ENCODE results near the gene IRGQ.

IRGQ gene

DNA sequence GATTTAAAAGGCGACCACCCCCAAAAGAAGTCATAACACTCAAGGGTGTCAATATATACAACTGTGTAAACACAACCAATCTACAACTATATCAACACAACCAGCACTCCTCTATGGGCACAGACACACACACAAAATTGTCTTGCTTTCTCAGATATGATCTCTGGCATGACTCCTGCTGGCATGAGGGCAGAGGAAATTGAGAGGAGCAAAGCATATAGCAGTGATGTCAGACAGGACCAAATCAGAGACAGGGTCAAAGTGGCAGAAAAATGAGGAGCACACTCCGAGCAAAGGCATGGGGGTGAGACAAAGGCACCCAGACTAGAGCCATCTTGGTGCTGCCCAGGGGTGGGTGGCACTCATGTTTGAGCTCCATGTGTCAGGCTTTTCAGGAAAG lies 9.6 kb downstream of the IRGQ start:
- Histone ChIP-seq H3K27ac (ENCODE audit: insufficient read depth in 1 of 2, low read depth in 1 of 2, low read length in 2 of 2, poor library complexity in 1 of 2, severe bottlenecking in 2 of 2) (no peak overlapping the region), H3K27me3 (replicated peaks in 2 of 5; ENCODE audit: control insufficient read depth in 4 of 5, insufficient read depth in 5 of 5, low read length in 4 of 5) (no peaks in the 10 kb centered on the region), H3K36me3 (ENCODE audit: control insufficient read depth in 4 of 4, insufficient read depth in 4 of 4, low read length in 3 of 4) (peaks cover 0 to 9% (median 3%) of the 10 kb centered on the region in 4 experiments), H3K4me3 (ENCODE audit: control insufficient read depth in 1 of 7, extremely low read depth in 1 of 7, insufficient read depth in 4 of 7, low read depth in 2 of 7, low read length in 6 of 7) (no peak overlapping the region), H3K9me3 (ENCODE audit: control extremely low read depth in 1 of 5, control insufficient read depth in 4 of 5, insufficient read depth in 2 of 5, low read depth in 1 of 5, low read length in 4 of 5) (no peaks in the 10 kb centered on the region), H3K4me1 (ENCODE audit: control extremely low read depth in 1 of 4, control insufficient read depth in 4 of 4, insufficient read depth in 4 of 4, low read length in 3 of 4) (peaks cover 0 to 19% (median 12%) of the 10 kb centered on the region in 4 experiments)
- DNase-seq, result no peak
- CTCF ChIA-PET, result interaction anchor here (14.7 kb wide), 1 partner anchor 28 kb away, joined by 247 read pairs; no protein-coding TSS in a partner anchor
- POLR2A ChIA-PET, result interaction anchor here (0.5 kb wide), 1 partner anchor 1280 kb away, joined by 3 read pairs; no protein-coding TSS in a partner anchor
- 96% methylated on average over 2 of the region's 2 CpGs for WGBS (ENCODE audit: insufficient coverage)

DNA sequence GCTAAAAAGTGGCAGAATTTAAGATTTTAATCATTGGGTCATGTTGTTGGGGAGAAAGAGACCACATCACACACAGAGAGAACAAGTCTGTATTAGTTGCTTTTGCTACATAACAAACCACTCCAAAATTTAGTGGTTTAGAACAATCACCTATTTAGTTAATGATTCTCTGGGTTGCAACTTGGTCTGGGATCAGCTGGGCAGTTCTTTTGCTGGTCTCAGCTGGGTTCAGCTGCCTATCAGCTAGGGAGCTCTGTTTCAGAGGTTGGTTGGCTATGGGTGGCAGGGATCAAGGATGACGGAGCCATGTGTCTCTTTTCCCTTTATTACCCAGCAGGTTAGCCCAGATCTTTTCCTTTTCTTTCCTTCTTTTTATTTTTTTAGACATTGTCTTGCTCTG lies 11.4 kb downstream of the IRGQ start:
- WGBS (ENCODE audit: insufficient coverage), result no CpG with 5 or more reads among the region's 1 CpG
- POLR2A ChIA-PET, result interaction anchor here (0.9 kb wide), 1 partner anchor 22 kb away, joined by 3 read pairs; no protein-coding TSS in a partner anchor

DNA sequence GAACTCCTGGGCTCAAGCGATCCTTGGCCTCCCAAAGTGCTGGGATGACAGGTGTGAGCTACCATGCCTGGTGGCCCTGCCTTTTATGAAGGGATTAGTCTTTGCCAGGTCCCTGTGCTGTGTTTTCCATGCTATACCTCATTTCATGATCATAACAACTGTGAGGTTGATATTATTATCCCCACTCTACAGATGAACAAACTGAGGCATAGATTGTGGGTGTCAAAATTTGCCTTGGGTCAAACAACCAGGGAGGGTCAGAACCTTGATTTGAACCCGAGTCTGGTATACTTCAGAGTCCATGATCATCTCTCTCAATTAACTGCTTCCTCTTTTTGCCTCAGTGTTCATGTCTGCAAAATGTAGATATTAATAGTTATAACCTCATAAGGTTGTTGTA lies 13.4 kb downstream of the IRGQ start:
- no peak overlapping the region for H3K27ac ChIP-seq (ENCODE audit: insufficient read depth in 1 of 2, low read depth in 1 of 2, low read length in 2 of 2, poor library complexity in 1 of 2, severe bottlenecking in 2 of 2)
- WGBS (ENCODE audit: insufficient coverage), result 100% methylated on average over 1 of the region's 2 CpGs
- no peaks in the 10 kb centered on the region for H3K9me3 ChIP-seq (ENCODE audit: control extremely low read depth in 1 of 5, control insufficient read depth in 4 of 5, insufficient read depth in 2 of 5, low read depth in 1 of 5, low read length in 4 of 5)
- H3K4me1 ChIP-seq (ENCODE audit: control extremely low read depth in 1 of 4, control insufficient read depth in 4 of 4, insufficient read depth in 4 of 4, low read length in 3 of 4), result peaks cover 0 to 27% (median 21%) of the 10 kb centered on the region in 4 experiments
- H3K36me3 ChIP-seq (ENCODE audit: control insufficient read depth in 4 of 4, insufficient read depth in 4 of 4, low read length in 3 of 4), result peaks cover 0 to 9% (median 1%) of the 10 kb centered on the region in 4 experiments
- ChIA-PET CTCF (interaction anchor here (1.9 to 4.3 kb wide), 2 partner anchors 12 to 27 kb away, joined by 6 to 15 read pairs; no protein-coding TSS in a partner anchor), POLR2A (interaction anchor here (0.6 to 1.2 kb wide), 2 partner anchors 13 to 148 kb away, joined by 3 to 9 read pairs; partner anchors contain the start of gene IRGQ)
- DNase-seq, result no peak
- H3K4me3 ChIP-seq (ENCODE audit: control insufficient read depth in 1 of 7, extremely low read depth in 1 of 7, insufficient read depth in 4 of 7, low read depth in 2 of 7, low read length in 6 of 7), result no peak overlapping the region
- no peaks in the 10 kb centered on the region for H3K27me3 ChIP-seq (replicated peaks in 2 of 5; ENCODE audit: control insufficient read depth in 4 of 5, insufficient read depth in 5 of 5, low read length in 4 of 5)

More for the DNA sequence above, 11.4 kb downstream of the IRGQ start:
- Histone ChIP-seq H3K9me3 (ENCODE audit: control extremely low read depth in 1 of 5, control insufficient read depth in 4 of 5, insufficient read depth in 2 of 5, low read depth in 1 of 5, low read length in 4 of 5) (no peaks in the 10 kb centered on the region), H3K4me3 (ENCODE audit: control insufficient read depth in 1 of 7, extremely low read depth in 1 of 7, insufficient read depth in 4 of 7, low read depth in 2 of 7, low read length in 6 of 7) (no peak overlapping the region), H3K4me1 (ENCODE audit: control extremely low read depth in 1 of 4, control insufficient read depth in 4 of 4, insufficient read depth in 4 of 4, low read length in 3 of 4) (peaks cover 0 to 25% (median 21%) of the 10 kb centered on the region in 4 experiments), H3K27ac (ENCODE audit: insufficient read depth in 1 of 2, low read depth in 1 of 2, low read length in 2 of 2, poor library complexity in 1 of 2, severe bottlenecking in 2 of 2) (no peak overlapping the region), H3K27me3 (replicated peaks in 2 of 5; ENCODE audit: control insufficient read depth in 4 of 5, insufficient read depth in 5 of 5, low read length in 4 of 5) (no peaks in the 10 kb centered on the region), H3K36me3 (ENCODE audit: control insufficient read depth in 4 of 4, insufficient read depth in 4 of 4, low read length in 3 of 4) (peaks cover 0 to 9% (median 3%) of the 10 kb centered on the region in 4 experiments)
- DNase-seq, result no peak
- CTCF ChIA-PET, result interaction anchor here (1.0 to 1.4 kb wide), 4 partner anchors 10 to 29 kb away, joined by 3 to 9 read pairs (median 7); no protein-coding TSS in a partner anchor

DNA sequence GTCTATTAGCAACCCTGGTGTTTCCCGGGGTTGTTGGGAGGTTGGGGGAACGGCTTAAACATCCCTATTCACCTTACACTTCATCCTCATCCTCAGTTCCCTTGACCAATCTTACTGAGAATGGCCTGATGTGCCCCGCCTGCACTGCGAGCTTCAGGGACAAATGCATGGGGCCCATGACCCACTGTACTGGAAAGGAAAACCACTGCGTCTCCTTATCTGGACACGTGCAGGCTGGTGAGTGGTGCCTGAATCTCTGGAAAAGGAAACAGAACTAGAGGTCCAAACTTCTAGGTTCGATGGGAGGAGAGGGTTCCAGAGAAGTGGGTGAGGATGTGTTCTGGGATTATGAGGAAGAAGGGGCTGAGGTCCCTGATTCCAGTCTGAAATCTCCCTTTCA lies 14.5 kb downstream of the IRGQ start:
- DNase-seq, result no peak
- Histone ChIP-seq H3K27me3 (replicated peaks in 2 of 5; ENCODE audit: control insufficient read depth in 4 of 5, insufficient read depth in 5 of 5, low read length in 4 of 5) (no peaks in the 10 kb centered on the region), H3K4me3 (ENCODE audit: control insufficient read depth in 1 of 7, extremely low read depth in 1 of 7, insufficient read depth in 4 of 7, low read depth in 2 of 7, low read length in 6 of 7) (no peak overlapping the region), H3K27ac (ENCODE audit: insufficient read depth in 1 of 2, low read depth in 1 of 2, low read length in 2 of 2, poor library complexity in 1 of 2, severe bottlenecking in 2 of 2) (no peak overlapping the region), H3K9me3 (ENCODE audit: control extremely low read depth in 1 of 5, control insufficient read depth in 4 of 5, insufficient read depth in 2 of 5, low read depth in 1 of 5, low read length in 4 of 5) (no peaks in the 10 kb centered on the region), H3K4me1 (ENCODE audit: control extremely low read depth in 1 of 4, control insufficient read depth in 4 of 4, insufficient read depth in 4 of 4, low read length in 3 of 4) (peaks cover 0 to 28% (median 22%) of the 10 kb centered on the region in 4 experiments), H3K36me3 (ENCODE audit: control insufficient read depth in 4 of 4, insufficient read depth in 4 of 4, low read length in 3 of 4) (peaks cover 0 to 6% (median 1%) of the 10 kb centered on the region in 4 experiments)
- POLR2A ChIA-PET, result interaction anchor here (1.2 kb wide), 1 partner anchor 14 kb away, joined by 3 read pairs; the partner anchor contains the start of gene IRGQ
- CTCF ChIA-PET, result interaction anchor here (1.9 to 4.3 kb wide), 2 partner anchors 13 to 26 kb away, joined by 6 to 15 read pairs; no protein-coding TSS in a partner anchor
- WGBS (ENCODE audit: insufficient coverage), result 51% methylated on average over 6 of the region's 7 CpGs

DNA sequence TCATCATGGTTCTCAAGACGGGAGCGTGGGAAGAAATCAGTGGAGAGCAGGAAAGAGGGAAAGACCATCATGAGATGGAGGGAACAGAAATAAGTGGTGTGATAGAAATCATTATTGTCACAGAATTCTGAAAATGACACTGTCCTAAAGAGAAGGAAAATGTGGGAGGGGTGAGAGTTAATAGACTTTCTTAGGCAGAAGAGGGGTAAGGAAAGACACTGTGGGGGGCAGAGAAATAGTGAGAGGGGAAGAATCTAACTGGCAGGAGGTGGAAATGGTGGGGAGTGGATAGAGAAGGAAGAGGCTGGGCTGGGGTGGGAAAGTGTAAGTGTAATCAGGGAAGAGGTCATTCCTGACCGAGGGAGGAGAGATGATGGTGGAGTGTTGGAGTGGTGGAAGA lies 17.1 kb downstream of the IRGQ start:
- Histone ChIP-seq H3K4me3 (ENCODE audit: control insufficient read depth in 1 of 7, extremely low read depth in 1 of 7, insufficient read depth in 4 of 7, low read depth in 2 of 7, low read length in 6 of 7) (no peak overlapping the region), H3K27ac (ENCODE audit: insufficient read depth in 1 of 2, low read depth in 1 of 2, low read length in 2 of 2, poor library complexity in 1 of 2, severe bottlenecking in 2 of 2) (no peak overlapping the region), H3K36me3 (ENCODE audit: control insufficient read depth in 4 of 4, insufficient read depth in 4 of 4, low read length in 3 of 4) (no peaks in the 10 kb centered on the region), H3K4me1 (ENCODE audit: control extremely low read depth in 1 of 4, control insufficient read depth in 4 of 4, insufficient read depth in 4 of 4, low read length in 3 of 4) (peaks cover 4 to 45% (median 37%) of the 10 kb centered on the region in 4 experiments), H3K27me3 (replicated peaks in 2 of 5; ENCODE audit: control insufficient read depth in 4 of 5, insufficient read depth in 5 of 5, low read length in 4 of 5) (no peaks in the 10 kb centered on the region), H3K9me3 (ENCODE audit: control extremely low read depth in 1 of 5, control insufficient read depth in 4 of 5, insufficient read depth in 2 of 5, low read depth in 1 of 5, low read length in 4 of 5) (no peaks in the 10 kb centered on the region)
- no peak for DNase-seq
- ChIA-PET CTCF (interaction anchor here (1.0 to 4.3 kb wide), 4 partner anchors 9 to 23 kb away, joined by 3 to 15 read pairs (median 4); no protein-coding TSS in a partner anchor), POLR2A (no interaction called here)
- WGBS (ENCODE audit: insufficient coverage), result 91% methylated on average over 3 of the region's 3 CpGs

DNA sequence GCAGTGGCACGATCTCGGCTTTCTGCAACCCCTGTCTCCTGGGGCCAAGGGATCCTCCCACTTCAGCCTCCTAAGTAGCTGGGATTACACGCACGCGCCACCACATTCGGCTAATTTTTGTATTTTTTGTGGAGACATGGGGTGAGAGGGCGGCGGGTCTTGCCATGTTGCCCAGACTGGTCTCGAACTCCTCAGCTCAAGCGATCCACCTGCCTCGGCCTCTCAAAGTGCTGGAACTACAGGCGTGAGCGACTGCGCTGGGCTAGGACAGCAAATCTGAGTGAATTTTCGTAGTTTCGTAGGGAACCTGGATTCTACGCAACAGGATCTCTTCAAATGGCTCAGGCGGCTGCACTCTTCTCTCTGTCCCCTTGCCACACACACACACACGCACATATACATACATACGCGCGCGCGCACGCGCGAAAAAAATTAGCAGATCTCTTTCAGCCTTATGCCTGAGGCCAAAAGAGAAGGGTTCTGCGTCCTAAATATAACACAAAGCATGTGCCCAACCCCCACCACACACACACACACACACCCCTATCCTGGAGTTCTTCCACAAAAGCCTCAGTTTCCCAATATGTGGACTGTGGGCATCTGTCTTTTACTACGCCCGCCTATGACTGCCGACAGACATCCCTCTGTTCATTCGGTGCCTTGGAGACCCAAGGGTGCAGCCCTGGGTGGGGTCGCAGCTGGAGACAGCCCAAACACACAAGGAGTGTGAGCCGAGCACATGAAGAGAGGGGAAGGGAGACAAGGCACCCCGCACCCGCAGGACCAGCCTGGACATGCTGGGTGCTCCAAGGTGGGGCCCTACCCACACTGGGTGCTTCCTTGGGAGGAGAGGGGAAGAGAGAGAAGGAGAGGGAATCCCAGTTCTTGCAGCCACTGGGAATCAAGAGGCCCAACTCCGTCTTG lies 19.7 kb downstream of the IRGQ start:
- peak overlapping the region; percentile 18 to 97 (median 70) for H3K4me3 ChIP-seq (ENCODE audit: control insufficient read depth in 1 of 7, extremely low read depth in 1 of 7, insufficient read depth in 4 of 7, low read depth in 2 of 7, low read length in 6 of 7)
- peak in 2 of 3 donors; percentile 41 to 42 for DNase-seq
- ChIA-PET CTCF (interaction anchor here (1.0 to 3.1 kb wide), 3 partner anchors 20 to 95 kb away, joined by 3 to 16 read pairs (median 6); no protein-coding TSS in a partner anchor), POLR2A (interaction anchor here (0.7 to 1.4 kb wide), 2 partner anchors 20 to 1154 kb away, joined by 3 to 5 read pairs; partner anchors contain the start of gene IRGQ)
- no peaks in the 10 kb centered on the region for H3K27me3 ChIP-seq (replicated peaks in 2 of 5; ENCODE audit: control insufficient read depth in 4 of 5, insufficient read depth in 5 of 5, low read length in 4 of 5)
- 75% methylated on average over 18 of the region's 37 CpGs for WGBS (ENCODE audit: insufficient coverage)
- peaks cover 4 to 36% (median 28%) of the 10 kb centered on the region in 4 experiments for H3K4me1 ChIP-seq (ENCODE audit: control extremely low read depth in 1 of 4, control insufficient read depth in 4 of 4, insufficient read depth in 4 of 4, low read length in 3 of 4)
- H3K9me3 ChIP-seq (ENCODE audit: control extremely low read depth in 1 of 5, control insufficient read depth in 4 of 5, insufficient read depth in 2 of 5, low read depth in 1 of 5, low read length in 4 of 5), result no peaks in the 10 kb centered on the region
- peak overlapping the region; percentile 50 to 97 for H3K27ac ChIP-seq (ENCODE audit: insufficient read depth in 1 of 2, low read depth in 1 of 2, low read length in 2 of 2, poor library complexity in 1 of 2, severe bottlenecking in 2 of 2)
- H3K36me3 ChIP-seq (ENCODE audit: control insufficient read depth in 4 of 4, insufficient read depth in 4 of 4, low read length in 3 of 4), result peaks cover 0 to 11% (median 0%) of the 10 kb centered on the region in 4 experiments
